ENCODE measurements around the gene SMIM9. TPM values are rescaled to one million over a fixed set of nuclear protein-coding genes. Genes with fewer than 3 reads are reported as not detected.

SMIM9 gene
- not detected in 2 replicates for total RNA-seq

DNA sequence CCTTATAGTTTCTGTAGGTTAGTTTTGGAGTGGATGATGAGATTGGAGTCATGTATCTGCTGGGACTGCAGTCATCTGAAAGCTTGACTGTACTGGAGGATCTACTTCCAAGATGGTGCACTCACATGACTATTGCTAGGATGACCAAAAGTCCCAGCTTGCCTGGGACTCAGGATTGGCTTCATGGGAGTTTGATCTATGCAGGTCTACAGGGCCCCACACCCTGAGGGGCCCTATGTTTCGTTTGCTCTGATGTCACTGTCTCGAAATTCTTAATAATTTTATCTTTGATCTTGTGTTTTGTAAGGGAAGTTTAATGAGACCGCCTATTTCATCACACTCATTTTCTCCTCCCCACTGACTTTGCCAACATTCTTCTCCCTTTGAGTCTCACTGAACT, at the start of gene SMIM9:
Gene SMIM9 (minus strand): TSS at position 101 of the 400 bp plus-strand sequence. CDS start 3,806 bp downstream, outside the sequence.

DNA sequence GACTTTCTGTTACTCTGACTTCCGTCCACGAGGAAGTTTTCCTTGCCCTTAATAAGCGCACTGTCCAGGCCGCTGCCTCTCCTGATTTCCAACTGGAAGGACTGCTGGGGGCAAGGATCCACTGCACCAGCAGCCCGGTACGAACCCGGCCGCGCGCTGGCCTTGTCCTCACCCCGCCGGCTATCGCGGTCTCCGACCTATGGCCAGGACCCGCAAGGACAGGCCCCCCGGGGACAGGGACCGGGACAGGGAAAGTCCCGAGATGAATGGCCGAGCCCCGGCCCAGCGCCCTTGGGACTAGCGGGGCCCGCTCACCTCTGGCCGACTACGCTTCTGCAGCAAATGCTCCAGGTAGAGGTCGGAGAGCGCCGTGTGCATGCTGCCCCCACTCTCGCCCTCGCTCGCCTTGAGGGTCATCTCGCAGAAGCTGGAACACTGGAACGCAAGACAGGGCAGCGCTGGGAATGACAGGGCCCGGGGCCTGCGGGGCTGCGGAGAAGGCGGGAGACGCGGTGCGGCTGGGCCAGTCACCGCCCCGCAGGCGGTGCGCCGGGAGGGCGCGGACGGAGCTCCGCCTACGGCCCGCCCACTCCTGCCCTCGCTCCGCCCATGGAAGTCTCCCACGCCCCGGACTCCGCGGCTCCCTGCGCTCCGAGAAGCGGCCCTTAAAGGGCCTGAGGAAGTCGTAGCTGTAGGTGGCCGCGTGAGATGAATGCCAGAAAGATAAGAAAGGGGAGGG, 29.3 kb downstream of the SMIM9 start, which contains the start of gene MPP1:
Gene MPP1 (minus strand): TSS at position 529 of the 739 bp plus-strand sequence. CDS start 112 bp downstream, at position 417.

Other genes starting within 250 kb of the SMIM9 start
- not detected in 2 replicates for gene CTAG1A, start 249.5 kb downstream of the SMIM9 start, total RNA-seq
- gene CTAG1B, start 215.4 kb downstream of the SMIM9 start, total RNA-seq = not detected in 2 replicates
- gene CTAG2, start 181.1 kb downstream of the SMIM9 start, total RNA-seq = 1.5 TPM in 1 of 2 replicates, not detected in the other
- 0.12 and 0.65 TPM in 2 replicates for gene GAB3, start 83.6 kb downstream of the SMIM9 start, total RNA-seq
- gene DKC1, start 71.8 kb downstream of the SMIM9 start, total RNA-seq = 23.6 and 27.7 TPM in 2 replicates
- 10.7 and 15.4 TPM in 2 replicates for gene MPP1, start 29.2 kb downstream of the SMIM9 start, total RNA-seq
- 4.2 and 7.0 TPM in 2 replicates for gene F8A1, start 51.7 kb upstream of the SMIM9 start, total RNA-seq
- 5.2 and 6.7 TPM in 2 replicates for gene F8, start 188.1 kb upstream of the SMIM9 start, total RNA-seq
- 25.8 and 30.1 TPM in 2 replicates for gene FUNDC2, start 192.2 kb upstream of the SMIM9 start, total RNA-seq
- gene CMC4, start 236.5 kb upstream of the SMIM9 start, total RNA-seq = 11.9 and 12.0 TPM in 2 replicates
- 0.97 and 1.1 TPM in 2 replicates for gene MTCP1, start 236.5 kb upstream of the SMIM9 start, total RNA-seq
- gene BRCC3, start 236.8 kb upstream of the SMIM9 start, total RNA-seq = 11.2 and 11.7 TPM in 2 replicates